H9 (cell line): Measurements from ENCODE around the gene KLHL3. TPM values are rescaled to one million over a fixed set of nuclear protein-coding genes. Genes with fewer than 3 reads are reported as not detected.
A peak's percentile ranks its signal among the peaks of the same experiment; 100 is the strongest.

Experiments used
- DNase-seq: peaks from one replicate; pipeline ENCODE4 v3.0.0-alpha.2; 2017
- H2AFZ ChIP-seq: one replicate; pipeline ENCODE4 v1.6.1; 2013; ENCODE audit warnings: mild to moderate bottlenecking, low read length, control low read depth, moderate library complexity
- H2AK5ac ChIP-seq: 2 replicates; pipeline ENCODE4 v1.6.1; 2013; ENCODE audit warnings: low read length, control low read depth, mixed read lengths; ENCODE audit not compliant: insufficient read length
- H2BK120ac ChIP-seq: one replicate; pipeline ENCODE4 v1.6.1; 2013; ENCODE audit warnings: low read depth, mild to moderate bottlenecking, low read length, control low read depth, inconsistent platforms; ENCODE audit not compliant: poor library complexity, severe bottlenecking
- H2BK12ac ChIP-seq: 2 replicates; pipeline ENCODE4 v1.6.1; 2013; ENCODE audit warnings: low read length, control low read depth, mixed read lengths, low read depth; ENCODE audit not compliant: insufficient read length
- H2BK15ac ChIP-seq: 2 replicates; pipeline ENCODE4 v1.6.1; 2013; ENCODE audit warnings: low read depth, low read length, control low read depth
- H2BK20ac ChIP-seq: one replicate; pipeline ENCODE4 v1.6.1; 2013; ENCODE audit warnings: low read depth, mild to moderate bottlenecking, low read length, control low read depth, inconsistent platforms; ENCODE audit not compliant: poor library complexity, severe bottlenecking
- H2BK5ac ChIP-seq: 2 replicates; pipeline ENCODE4 v1.6.1; 2013; ENCODE audit warnings: low read length, control low read depth, mixed read lengths; ENCODE audit not compliant: insufficient read length
- H3K14ac ChIP-seq: 2 replicates; pipeline ENCODE4 v1.6.1; 2013; ENCODE audit warnings: low read length, control low read depth; ENCODE audit not compliant: insufficient read depth
- H3K18ac ChIP-seq: 2 replicates; pipeline ENCODE4 v1.6.1; 2013; ENCODE audit warnings: low read depth, mild to moderate bottlenecking, mixed read lengths, low read length, control low read depth; ENCODE audit not compliant: insufficient read length
- H3K23ac ChIP-seq: 2 replicates; pipeline ENCODE4 v1.6.1; 2013; ENCODE audit warnings: low read length, control low read depth, mixed read lengths, low read depth; ENCODE audit not compliant: insufficient read length
- H3K23me2 ChIP-seq: 2 replicates; pipeline ENCODE4 v1.6.1; 2013; ENCODE audit warnings: low read depth, mild to moderate bottlenecking, mixed read lengths, low read length, control low read depth; ENCODE audit not compliant: insufficient read length, poor library complexity, severe bottlenecking
- H3K27ac ChIP-seq: 2 replicates; pipeline ENCODE4 v1.5.1; 2013; ENCODE audit warnings: low read length, control low read depth, mixed read lengths, low read depth; ENCODE audit not compliant: insufficient read length
- H3K27me3 ChIP-seq: 2 replicates; pipeline ENCODE4 v1.6.1; 2013; ENCODE audit warnings: low read length, control low read depth, inconsistent platforms; ENCODE audit not compliant: insufficient read depth
- H3K4ac ChIP-seq: 2 replicates; pipeline ENCODE4 v1.6.1; 2013; ENCODE audit warnings: low read depth, mild to moderate bottlenecking, control low read depth, inconsistent platforms, low read length, moderate library complexity
- H3K4me1 ChIP-seq: 2 replicates; pipeline ENCODE4 v1.6.1; 2013; ENCODE audit warnings: low read length, control low read depth, inconsistent platforms; ENCODE audit not compliant: insufficient read depth
- H3K4me2 ChIP-seq: 2 replicates; pipeline ENCODE4 v1.6.1; 2013; ENCODE audit warnings: low read length, control low read depth, mixed read lengths; ENCODE audit not compliant: insufficient read length, insufficient read depth
- H3K56ac ChIP-seq: 2 replicates; pipeline ENCODE4 v1.6.1; 2013; ENCODE audit warnings: low read depth, mild to moderate bottlenecking, mixed read lengths, low read length, control low read depth; ENCODE audit not compliant: insufficient read length
- H3K79me1 ChIP-seq: 2 replicates; pipeline ENCODE4 v1.6.1; 2013; ENCODE audit warnings: low read depth, mild to moderate bottlenecking, moderate library complexity, low read length, control low read depth, inconsistent platforms; ENCODE audit not compliant: insufficient read depth, poor library complexity, severe bottlenecking
- H3K79me2 ChIP-seq: 2 replicates; pipeline ENCODE4 v1.6.1; 2013; ENCODE audit warnings: low read length, control low read depth, inconsistent platforms; ENCODE audit not compliant: insufficient read depth
- H3K9ac ChIP-seq: 2 replicates; pipeline ENCODE4 v1.6.1; 2013; ENCODE audit warnings: low read length, control low read depth, mixed read lengths; ENCODE audit not compliant: insufficient read length; ENCODE audit errors: extremely low read depth
- H3K9me3 ChIP-seq: one replicate; pipeline ENCODE4 v1.6.1; 2013; ENCODE audit warnings: low read depth, low read length, inconsistent platforms; ENCODE audit not compliant: control insufficient read depth
- H3T11ph ChIP-seq: one replicate; pipeline ENCODE4 v1.6.1; 2013; ENCODE audit warnings: mild to moderate bottlenecking, low read length, control low read depth, inconsistent platforms
- H4K20me1 ChIP-seq: one replicate; pipeline ENCODE4 v1.6.1; 2013; ENCODE audit not compliant: control insufficient read depth, insufficient read length, insufficient read depth
- H4K5ac ChIP-seq: 2 replicates; pipeline ENCODE4 v1.6.1; 2013; ENCODE audit warnings: low read depth, mild to moderate bottlenecking, mixed read lengths, low read length, control low read depth; ENCODE audit not compliant: insufficient read length
- H4K8ac ChIP-seq: replicated peaks from 2 replicates; pipeline ENCODE4 v1.6.1; 2013; ENCODE audit warnings: low read length, control low read depth, mixed read lengths, low read depth; ENCODE audit not compliant: insufficient read length
- H4K91ac ChIP-seq: 2 replicates; pipeline ENCODE4 v1.6.1; 2013; ENCODE audit warnings: low read depth, mild to moderate bottlenecking, moderate library complexity, mixed read lengths, low read length, control low read depth; ENCODE audit not compliant: insufficient read length
- H3K27ac Mint-ChIP-seq, 3 experiments: 2 replicates in 2 of 3; 3 replicates in 1 of 3; pipeline ENCODE4 v1.8.0; 2020 to 2021; ENCODE audit warnings: mixed read lengths in 3 of 3, mild to moderate bottlenecking in 1 of 3, moderate library complexity in 1 of 3
- H3K27me3 Mint-ChIP-seq: 2 replicates; pipeline ENCODE4 v1.8.0; 2021; ENCODE audit warnings: low read depth, mild to moderate bottlenecking, moderate library complexity, mixed read lengths
- H3K36me3 Mint-ChIP-seq, 3 experiments: 2 replicates in 2 of 3; 3 replicates in 1 of 3; pipeline ENCODE4 v1.8.0; 2020 to 2021; ENCODE audit warnings: low read depth in 3 of 3, mixed read lengths in 3 of 3; ENCODE audit not compliant: insufficient read depth in 1 of 3
- H3K4me1 Mint-ChIP-seq, 2 experiments: 2 replicates each; pipeline ENCODE4 v1.8.0; 2020; ENCODE audit warnings: mixed read lengths in 2 of 2
- H3K4me3 Mint-ChIP-seq, 2 experiments: 2 replicates in 1 of 2; 3 replicates in 1 of 2; pipeline ENCODE4 v1.8.0; 2020 to 2021; ENCODE audit warnings: mild to moderate bottlenecking in 2 of 2, mixed read lengths in 2 of 2, moderate library complexity in 1 of 2
- H3K9me3 Mint-ChIP-seq, 2 experiments: 2 replicates in 1 of 2; 3 replicates in 1 of 2; pipeline ENCODE4 v1.8.0; 2020; ENCODE audit warnings: mild to moderate bottlenecking in 2 of 2, mixed read lengths in 2 of 2, moderate library complexity in 1 of 2
- CTCF ChIP-seq: fragments of 200-600 bp; sonication (generic); conservative IDR thresholded peaks from 3 replicates; pipeline ENCODE4 v1.8.0; 2021; ENCODE audit warnings: antibody characterized with exemption, mild to moderate bottlenecking
- WGBS: extraction: QIAGEN DNeasy Blood & Tissue Kit; methylation state at CpG from one replicate; pipeline ENCODE4 v1.1.7; 2013; ENCODE audit warnings: missing lambda C conversion rate, low lambda C conversion rate, mixed read lengths; ENCODE audit not compliant: insufficient read length; ENCODE audit errors: extremely low coverage; 5-methylcytosine and 5-hydroxymethylcytosine counted together
- total RNA-seq: library from RNA; stranded (reverse); gene quantifications from 2 replicates; pipeline ENCODE4 v1.2.1, GENCODE V29; 2021

Gene KLHL3
- total RNA-seq, 1 experiment from 2014 or later: 12.8 TPM

- Histone ChIP-seq H4K8ac (no peak overlapping the region), H2BK5ac (no peak overlapping the region), H3K4me1 (no peaks in the 10 kb centered on the region), H3K27me3 (no peaks in the 10 kb centered on the region), H3K27ac (no peak overlapping the region), H3K79me1 (no peaks in the 10 kb centered on the region), H3K9me3 (no peaks in the 10 kb centered on the region), H3K23me2 (no peaks in the 10 kb centered on the region), H2BK15ac (no peak overlapping the region), H3T11ph (no peak overlapping the region), H4K5ac (no peak overlapping the region), H2AFZ (no peak overlapping the region), H3K4ac (no peak overlapping the region), H3K79me2 (no peaks in the 10 kb centered on the region), H2BK120ac (no peak overlapping the region), H4K91ac (no peak overlapping the region), H2BK12ac (no peak overlapping the region), H3K18ac (no peak overlapping the region), H2BK20ac (no peak overlapping the region), H2AK5ac (no peak overlapping the region), H3K4me2 (no peak overlapping the region), H3K14ac (no peak overlapping the region), H3K56ac (no peak overlapping the region), H3K9ac (no peak overlapping the region), H4K20me1 (no peaks in the 10 kb centered on the region), H3K23ac (no peak overlapping the region)
- peaks cover under 1 to 3% of the 10 kb centered on the region in 2 experiments; a peak in 1 of 4 replicates for H3K4me1 Mint-ChIP-seq
- WGBS: no CpG with 5 or more reads among the region's 3 CpGs
- H3K27me3 Mint-ChIP-seq: no peaks in the 10 kb centered on the region
- no peak overlapping the region for H3K4me3 Mint-ChIP-seq
- no peaks in the 10 kb centered on the region for H3K9me3 Mint-ChIP-seq
- DNase-seq: no peak
- H3K27ac Mint-ChIP-seq: 0 out of 7 replicates have a peak overlapping the region, but pooled peaks of 1 of the 3 experiments have one; percentile 5
- H3K36me3 Mint-ChIP-seq: no peaks in the 10 kb centered on the region
- no peak for TF ChIP-seq CTCF
These were observed 70.0 kb downstream of the KLHL3 start for GRCh38 chr5:137665678-137666460.
